Measurements from ENCODE around the gene ANKDD1B. TPM values are rescaled to one million over a fixed set of nuclear protein-coding genes. Genes with fewer than 3 reads are reported as not detected.

ANKDD1B gene
- total and polyA plus RNA-seq, 9 of the 15 experiments (the other 6 are each of a cell fraction or from before 2014, with no cell fraction given) = 0.04 to 0.29 (median 0.18) TPM; not detected in 1

DNA sequence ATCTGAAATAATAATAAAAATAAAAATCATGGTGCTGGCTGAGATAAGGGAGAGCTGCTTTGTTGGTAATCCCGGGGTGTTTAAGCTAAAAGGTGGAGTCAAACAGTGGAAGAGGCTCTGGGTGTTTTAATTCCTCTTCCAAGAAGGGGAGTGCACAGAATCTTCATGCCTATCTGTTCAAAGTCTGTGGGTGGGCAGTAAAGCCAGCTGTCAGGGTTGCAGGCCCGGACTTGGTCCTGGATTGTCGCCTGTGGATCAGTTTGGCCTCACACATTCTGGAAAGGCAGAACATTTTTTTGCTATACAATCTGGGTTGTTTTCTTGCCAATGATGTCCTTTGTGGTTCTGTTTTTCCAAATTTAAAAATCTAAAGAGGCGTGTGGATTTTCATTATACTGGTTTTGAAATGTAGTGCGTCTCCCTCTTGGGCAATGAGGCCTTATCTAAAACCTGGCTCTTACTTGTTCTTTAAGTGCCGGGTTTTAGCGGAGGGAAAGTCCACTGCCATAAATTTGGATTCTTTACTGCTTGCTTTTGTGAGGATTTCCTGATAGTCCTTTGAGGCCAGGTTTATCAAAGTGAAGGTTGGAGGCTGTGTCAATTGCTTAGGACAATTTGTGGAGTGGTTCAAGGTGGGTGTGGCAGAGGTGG lies 5.8 kb downstream of the ANKDD1B start (continued):
- TF ChIP-seq, protein P1, sequence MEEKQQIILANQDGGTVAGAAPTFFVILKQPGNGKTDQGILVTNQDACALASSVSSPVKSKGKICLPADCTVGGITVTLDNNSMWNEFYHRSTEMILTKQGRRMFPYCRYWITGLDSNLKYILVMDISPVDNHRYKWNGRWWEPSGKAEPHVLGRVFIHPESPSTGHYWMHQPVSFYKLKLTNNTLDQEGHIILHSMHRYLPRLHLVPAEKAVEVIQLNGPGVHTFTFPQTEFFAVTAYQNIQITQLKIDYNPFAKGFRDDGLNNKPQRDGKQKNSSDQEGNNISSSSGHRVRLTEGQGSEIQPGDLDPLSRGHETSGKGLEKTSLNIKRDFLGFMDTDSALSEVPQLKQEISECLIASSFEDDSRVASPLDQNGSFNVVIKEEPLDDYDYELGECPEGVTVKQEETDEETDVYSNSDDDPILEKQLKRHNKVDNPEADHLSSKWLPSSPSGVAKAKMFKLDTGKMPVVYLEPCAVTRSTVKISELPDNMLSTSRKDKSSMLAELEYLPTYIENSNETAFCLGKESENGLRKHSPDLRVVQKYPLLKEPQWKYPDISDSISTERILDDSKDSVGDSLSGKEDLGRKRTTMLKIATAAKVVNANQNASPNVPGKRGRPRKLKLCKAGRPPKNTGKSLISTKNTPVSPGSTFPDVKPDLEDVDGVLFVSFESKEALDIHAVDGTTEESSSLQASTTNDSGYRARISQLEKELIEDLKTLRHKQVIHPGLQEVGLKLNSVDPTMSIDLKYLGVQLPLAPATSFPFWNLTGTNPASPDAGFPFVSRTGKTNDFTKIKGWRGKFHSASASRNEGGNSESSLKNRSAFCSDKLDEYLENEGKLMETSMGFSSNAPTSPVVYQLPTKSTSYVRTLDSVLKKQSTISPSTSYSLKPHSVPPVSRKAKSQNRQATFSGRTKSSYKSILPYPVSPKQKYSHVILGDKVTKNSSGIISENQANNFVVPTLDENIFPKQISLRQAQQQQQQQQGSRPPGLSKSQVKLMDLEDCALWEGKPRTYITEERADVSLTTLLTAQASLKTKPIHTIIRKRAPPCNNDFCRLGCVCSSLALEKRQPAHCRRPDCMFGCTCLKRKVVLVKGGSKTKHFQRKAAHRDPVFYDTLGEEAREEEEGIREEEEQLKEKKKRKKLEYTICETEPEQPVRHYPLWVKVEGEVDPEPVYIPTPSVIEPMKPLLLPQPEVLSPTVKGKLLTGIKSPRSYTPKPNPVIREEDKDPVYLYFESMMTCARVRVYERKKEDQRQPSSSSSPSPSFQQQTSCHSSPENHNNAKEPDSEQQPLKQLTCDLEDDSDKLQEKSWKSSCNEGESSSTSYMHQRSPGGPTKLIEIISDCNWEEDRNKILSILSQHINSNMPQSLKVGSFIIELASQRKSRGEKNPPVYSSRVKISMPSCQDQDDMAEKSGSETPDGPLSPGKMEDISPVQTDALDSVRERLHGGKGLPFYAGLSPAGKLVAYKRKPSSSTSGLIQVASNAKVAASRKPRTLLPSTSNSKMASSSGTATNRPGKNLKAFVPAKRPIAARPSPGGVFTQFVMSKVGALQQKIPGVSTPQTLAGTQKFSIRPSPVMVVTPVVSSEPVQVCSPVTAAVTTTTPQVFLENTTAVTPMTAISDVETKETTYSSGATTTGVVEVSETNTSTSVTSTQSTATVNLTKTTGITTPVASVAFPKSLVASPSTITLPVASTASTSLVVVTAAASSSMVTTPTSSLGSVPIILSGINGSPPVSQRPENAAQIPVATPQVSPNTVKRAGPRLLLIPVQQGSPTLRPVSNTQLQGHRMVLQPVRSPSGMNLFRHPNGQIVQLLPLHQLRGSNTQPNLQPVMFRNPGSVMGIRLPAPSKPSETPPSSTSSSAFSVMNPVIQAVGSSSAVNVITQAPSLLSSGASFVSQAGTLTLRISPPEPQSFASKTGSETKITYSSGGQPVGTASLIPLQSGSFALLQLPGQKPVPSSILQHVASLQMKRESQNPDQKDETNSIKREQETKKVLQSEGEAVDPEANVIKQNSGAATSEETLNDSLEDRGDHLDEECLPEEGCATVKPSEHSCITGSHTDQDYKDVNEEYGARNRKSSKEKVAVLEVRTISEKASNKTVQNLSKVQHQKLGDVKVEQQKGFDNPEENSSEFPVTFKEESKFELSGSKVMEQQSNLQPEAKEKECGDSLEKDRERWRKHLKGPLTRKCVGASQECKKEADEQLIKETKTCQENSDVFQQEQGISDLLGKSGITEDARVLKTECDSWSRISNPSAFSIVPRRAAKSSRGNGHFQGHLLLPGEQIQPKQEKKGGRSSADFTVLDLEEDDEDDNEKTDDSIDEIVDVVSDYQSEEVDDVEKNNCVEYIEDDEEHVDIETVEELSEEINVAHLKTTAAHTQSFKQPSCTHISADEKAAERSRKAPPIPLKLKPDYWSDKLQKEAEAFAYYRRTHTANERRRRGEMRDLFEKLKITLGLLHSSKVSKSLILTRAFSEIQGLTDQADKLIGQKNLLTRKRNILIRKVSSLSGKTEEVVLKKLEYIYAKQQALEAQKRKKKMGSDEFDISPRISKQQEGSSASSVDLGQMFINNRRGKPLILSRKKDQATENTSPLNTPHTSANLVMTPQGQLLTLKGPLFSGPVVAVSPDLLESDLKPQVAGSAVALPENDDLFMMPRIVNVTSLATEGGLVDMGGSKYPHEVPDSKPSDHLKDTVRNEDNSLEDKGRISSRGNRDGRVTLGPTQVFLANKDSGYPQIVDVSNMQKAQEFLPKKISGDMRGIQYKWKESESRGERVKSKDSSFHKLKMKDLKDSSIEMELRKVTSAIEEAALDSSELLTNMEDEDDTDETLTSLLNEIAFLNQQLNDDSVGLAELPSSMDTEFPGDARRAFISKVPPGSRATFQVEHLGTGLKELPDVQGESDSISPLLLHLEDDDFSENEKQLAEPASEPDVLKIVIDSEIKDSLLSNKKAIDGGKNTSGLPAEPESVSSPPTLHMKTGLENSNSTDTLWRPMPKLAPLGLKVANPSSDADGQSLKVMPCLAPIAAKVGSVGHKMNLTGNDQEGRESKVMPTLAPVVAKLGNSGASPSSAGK (IDR thresholded peaks at IDR 0.05) = no peak
- TF ChIP-seq HMGN3 (IDR thresholded peaks at IDR 0.05; ENCODE audit: borderline replicate concordance, extremely low read depth, insufficient read length, low read depth, low read length) (no peak), GTF2A2 (tag; IDR thresholded peaks at IDR 0.05) (no peak), XRCC4 (IDR thresholded peaks at IDR 0.05; ENCODE audit: extremely low read depth, insufficient read depth, insufficient read length) (no peak), ZNF318 (IDR thresholded peaks at IDR 0.05; ENCODE audit: borderline replicate concordance in 1 of 2, low read depth in 1 of 2) (no peak), EWSR1 (IDR thresholded peaks at IDR 0.05; ENCODE audit: borderline replicate concordance, low read depth, partially characterized antibody) (no peak)

All from K562 (cell line).